GM19025 (cell line): Measurements from ENCODE around the gene ELFN2.

Experiments
- ATAC-seq: cut with Tn5 transposase; IDR thresholded peaks from one replicate; pipeline ENCODE4 v1.9.1; 2021; ENCODE audit warnings: mild to moderate bottlenecking, low read depth, moderate library complexity; ENCODE audit not compliant: unreplicated experiment

ELFN2 gene

GRCh38 chr22:37365950-37366349 is 61.3 kb downstream of the ELFN2 start:
- ATAC-seq, result no peak

- ATAC-seq, result no peak
Measured at GRCh38 chr22:37363261-37363992, 63.9 kb downstream of the ELFN2 start.

DNA sequence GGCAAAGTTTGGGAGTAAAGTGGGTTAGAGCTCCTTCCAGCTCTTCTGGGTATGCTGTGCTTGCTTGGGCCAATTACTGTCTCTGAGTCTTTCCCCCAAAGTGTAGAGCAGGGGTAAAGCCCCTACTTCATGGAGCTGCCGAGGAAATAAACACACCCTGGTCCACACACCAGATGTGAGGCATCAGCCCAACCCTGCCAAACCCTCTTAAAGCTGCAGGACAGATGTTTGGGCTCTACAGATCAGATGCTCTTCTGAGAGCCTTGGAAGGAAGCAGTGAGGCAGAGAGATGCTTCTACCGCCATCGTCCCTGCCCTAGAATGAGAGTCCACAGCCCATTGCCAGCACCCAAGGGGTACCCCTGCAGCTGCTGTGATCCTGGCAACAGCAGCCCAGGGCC is 64.7 kb downstream of the ELFN2 start:
- ATAC-seq, result no peak

DNA sequence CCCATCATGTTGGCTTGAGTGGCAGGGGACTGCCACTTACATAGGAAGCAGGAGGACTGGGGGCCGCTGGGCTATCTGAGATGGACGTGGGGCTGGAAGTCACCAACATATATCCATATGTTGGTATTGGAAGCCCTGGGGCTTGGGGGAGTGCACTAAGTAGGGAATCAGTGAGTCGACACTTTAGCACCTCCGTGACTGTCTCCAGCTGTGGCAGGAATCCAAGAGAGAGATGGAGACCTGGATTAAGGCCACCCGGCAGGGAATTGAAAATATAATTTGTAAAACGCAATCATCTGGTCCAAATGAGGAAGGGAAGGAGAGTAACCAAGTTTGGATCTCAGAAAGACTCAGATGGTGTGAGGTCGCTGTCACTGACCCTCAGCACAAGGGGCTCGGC is 68.4 kb downstream of the ELFN2 start:
- no peak for ATAC-seq

DNA sequence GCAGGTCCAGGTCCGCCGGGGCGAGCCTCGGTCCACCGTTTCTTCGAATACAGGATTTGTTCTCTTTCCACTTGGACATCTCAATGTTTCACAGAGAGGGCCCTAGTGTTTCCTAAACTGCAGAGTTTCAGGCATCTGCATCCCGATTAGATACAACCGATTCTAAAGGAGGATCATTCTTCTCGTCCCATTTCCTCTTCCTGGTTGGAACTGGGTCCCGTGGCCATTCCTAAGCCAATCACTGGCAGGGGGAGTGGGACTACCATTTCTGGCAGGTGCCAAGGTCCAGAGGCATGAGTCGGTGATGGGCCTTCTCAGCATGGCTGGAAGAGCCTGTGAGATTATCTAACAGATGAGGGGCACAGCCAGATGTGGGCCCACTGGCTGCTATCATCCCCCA is 68.9 kb downstream of the ELFN2 start:
- no peak for ATAC-seq

DNA sequence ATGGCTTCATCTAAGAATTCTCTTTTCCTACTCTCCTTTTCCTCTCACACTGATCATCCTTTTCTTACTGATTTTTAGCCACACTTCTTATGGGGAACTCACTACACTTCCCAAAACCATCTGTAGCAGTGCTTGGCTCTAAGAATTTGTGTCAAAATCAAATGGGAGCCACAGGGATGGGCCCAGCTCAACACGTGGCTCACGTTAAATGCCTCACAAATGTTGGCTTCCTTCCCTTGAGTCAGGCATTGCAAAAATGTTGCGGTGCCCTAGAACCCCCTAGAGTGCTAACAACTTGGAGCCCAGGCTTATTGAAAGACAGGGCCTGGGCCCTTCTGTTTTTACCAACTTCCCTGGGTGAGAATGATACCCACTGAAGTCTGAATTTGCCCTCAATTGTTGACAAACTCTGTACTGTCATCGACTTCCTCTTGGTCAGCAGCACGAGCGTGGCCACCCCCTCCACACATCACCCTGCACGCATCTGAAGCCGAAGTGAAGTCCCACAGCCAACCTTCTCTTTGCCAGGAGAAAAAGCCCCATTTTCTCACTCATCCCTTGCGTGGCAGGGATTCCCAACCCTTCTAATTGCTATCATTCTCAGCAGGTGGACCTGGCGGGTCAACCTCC is 69.7 kb downstream of the ELFN2 start:
- ATAC-seq, result no peak

GRCh38 chr22:37356922-37357321 is 70.4 kb downstream of the ELFN2 start:
- ATAC-seq, result no peak

DNA sequence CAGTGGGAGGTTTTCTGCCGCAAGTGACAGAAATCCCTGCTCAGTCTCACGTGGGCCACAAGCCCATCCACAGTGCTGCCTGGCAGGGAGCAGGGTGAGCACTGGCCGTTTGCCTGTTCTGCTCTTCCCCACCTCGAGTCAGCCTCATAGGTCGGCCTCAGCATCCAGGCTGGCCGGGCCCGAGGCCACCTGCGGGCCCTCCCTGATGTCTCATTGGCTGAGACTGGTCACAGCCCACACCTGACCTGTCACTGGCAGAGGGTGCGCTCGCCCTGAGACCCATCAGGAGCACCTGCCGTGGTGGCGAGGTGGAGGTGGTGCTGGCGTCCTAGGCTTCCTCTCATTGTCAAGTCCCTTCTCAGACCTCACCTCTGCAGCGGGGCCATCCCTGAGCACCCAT is 72.1 kb downstream of the ELFN2 start:
- no peak for ATAC-seq

DNA sequence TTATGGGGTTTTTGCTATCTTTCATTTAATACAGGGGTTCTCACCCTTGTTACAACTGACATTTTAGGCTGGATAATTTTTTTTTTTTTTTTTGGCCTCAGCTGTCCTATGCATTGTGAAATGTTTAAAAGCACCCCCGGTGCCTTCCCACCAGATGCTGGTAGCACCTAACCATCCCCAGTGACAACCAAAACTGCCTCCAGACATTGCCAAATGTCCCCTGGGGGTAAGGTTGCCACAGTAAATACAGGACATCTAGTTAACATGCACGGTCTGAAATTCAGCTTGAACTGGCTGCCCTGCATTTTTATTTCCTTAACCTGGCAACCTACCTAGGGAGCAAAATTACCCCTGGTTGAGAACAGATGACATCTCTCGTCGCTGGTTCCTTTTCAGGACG is 72.6 kb downstream of the ELFN2 start:
- ATAC-seq, result no peak

DNA sequence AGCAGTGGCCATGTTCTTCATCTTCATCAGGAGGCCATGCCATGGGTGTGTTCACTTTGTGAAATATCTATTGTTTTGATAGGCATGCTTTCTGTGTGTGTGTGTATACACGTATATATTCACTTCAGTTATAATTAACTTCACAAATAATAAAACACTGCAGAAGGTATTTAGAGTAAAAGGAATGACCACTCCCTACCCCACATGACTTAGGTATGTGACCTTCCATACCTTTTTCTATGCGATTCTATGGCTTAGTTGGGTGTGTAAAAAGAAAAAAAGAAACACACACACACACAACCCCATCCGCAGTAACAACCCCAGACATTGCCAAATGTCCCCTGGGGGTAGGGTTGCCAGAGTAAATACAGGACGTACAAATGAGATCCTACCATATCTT is 73.0 kb downstream of the ELFN2 start:
- no peak for ATAC-seq

DNA sequence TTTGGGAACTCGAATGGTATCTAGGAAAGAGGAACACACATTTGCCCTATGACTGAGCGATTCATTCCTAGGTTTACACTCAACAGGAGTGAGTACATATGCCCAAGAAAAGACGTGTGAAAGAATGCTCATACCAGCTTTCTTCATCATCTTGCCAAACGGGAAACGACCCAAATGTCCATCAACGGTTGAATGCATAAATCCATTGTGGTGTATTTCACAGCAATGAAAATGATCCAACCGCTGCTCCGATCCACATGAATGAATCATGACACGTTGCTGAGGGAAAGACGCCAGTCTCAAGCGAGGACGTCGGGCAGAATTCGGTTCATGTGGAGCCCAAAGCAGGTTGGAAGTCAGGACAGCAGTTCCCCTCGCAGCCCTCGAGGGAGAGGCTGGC is 73.4 kb downstream of the ELFN2 start:
- no peak for ATAC-seq

DNA sequence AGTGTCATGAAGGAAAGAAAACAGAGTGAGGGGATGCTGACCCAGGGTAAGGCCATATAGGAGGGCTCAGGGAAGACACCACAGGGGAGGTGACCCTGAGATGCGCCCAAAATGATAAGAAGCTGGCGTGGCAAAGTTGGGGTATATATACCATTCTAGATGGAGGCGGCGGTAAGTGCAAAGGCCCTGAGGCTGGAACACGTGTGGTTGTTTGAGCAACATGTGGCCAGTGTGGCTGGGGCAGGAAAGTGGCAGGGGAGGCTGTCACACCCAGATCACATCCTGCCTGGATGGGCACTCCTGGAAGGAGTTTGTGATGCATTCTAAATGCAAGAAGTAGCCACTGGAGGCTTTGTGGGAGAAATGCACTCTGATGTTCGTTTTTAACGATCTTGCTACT is 74.8 kb downstream of the ELFN2 start:
- ATAC-seq, result no peak

DNA sequence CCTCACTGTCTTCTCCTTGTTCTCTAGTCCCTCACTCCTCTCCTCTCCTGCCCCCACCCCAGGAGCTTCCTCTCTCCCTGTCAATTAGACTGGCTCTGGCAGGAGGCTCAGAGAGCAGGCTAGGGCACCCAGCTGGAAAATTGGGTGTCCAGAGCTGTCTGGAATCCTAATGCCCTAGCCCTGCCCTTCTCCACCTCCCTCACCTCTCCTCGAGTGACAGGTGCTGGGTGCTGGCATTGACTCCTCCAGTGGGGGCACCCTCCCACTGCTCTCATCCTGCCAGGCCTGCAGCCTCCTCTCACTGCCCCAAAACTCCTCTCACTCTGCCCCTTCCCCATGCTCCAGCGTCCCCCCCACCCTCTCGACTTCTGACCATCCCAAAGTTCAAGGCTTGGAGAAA is 76.0 kb downstream of the ELFN2 start:
- ATAC-seq, result no peak

GRCh38 chr22:37349043-37349814 is 78.0 kb downstream of the ELFN2 start:
- no peak for ATAC-seq

DNA sequence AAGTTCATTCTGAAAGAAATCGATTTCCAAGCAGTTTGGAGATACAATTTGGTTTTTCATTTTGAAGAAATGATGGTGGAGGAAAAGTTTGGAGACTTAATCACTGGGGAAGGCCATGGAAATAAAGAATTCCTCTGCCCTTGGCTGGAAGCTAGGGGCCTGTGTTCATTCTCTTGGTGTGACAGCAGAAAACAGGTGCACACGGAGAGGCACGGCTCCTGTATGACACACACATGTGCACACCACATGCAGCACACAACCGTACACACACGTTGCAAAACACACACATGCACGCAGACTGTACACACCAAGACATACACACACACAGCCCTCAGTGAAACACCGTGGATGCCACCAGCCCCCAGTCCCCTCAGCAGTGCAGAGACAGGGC is 80.8 kb downstream of the ELFN2 start:
- no peak for ATAC-seq

DNA sequence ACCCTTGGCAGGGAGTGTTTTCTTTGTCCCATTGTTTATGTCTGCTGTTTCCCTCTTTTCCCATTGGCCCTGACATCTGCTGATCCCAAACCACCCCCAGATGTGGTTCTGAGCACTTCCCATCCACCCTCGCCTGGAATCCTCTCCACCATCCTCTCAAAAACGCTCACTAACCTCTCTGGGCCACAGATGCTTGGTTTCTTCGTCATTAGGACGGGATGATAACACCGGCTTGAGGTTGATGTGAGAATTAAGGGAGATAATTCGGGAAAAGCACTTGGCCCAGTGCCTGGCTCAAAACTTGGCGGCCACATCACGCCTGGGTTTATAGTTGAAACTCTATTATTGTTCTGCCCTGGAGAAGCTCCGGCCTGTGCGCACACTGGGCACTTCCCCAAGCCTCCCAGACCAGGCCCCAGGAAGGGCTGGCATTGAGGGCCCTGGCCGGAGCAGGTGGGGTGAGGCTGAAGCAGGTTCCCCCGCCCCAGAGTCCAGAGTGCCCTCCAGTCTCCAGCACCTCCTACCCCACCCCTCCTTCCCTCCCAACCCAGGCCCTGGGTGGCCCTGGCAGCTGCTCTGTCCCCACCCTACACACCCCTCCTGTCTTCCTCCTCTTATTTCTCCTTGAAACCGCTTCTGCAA is 81.3 kb downstream of the ELFN2 start:
- ATAC-seq, result no peak

DNA sequence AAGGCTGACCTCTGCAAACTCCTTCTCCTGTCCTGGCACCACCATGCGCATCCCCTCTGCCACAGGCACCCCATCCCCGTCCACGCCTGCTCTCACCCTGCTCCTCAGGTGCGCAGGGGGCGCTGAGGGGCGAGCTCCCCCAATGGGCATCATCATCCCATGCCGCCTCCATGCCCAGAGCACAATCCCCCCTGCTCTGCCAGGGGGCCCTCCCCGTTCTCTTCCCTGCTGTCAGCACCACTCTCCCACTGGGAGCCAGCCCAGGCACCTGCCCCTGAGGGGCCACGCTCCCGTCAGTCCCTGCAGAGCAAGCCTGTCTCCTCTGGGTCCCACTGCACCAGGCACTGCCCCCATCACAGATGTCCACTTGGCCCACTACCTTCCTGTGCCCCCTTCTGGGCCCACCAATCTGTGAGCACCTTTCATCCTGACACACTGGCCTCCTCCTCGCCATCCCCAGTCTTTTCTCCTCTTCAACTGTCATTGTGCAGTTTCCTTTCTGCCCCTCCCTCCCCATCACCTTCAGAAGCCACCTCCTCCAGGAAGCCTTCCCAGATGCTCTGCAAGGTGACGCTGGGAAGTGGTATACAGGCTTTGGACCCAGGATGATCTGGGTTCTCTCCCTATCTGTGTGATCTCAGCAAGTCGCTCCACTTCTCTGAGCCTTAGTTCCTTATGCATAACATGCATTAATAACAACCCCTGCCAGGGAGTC is 82.4 kb downstream of the ELFN2 start:
- no peak for ATAC-seq

- ATAC-seq, result no peak
Measured at GRCh38 chr22:37343863-37344734, 83.2 kb downstream of the ELFN2 start.

- ATAC-seq, result no peak
Measured at GRCh38 chr22:37343348-37343747, 83.9 kb downstream of the ELFN2 start.

GRCh38 chr22:37342065-37342464 is 85.2 kb downstream of the ELFN2 start:
- ATAC-seq, result no peak
